ENCODE data around the gene SLC19A1.

The SLC19A1 gene

DNA sequence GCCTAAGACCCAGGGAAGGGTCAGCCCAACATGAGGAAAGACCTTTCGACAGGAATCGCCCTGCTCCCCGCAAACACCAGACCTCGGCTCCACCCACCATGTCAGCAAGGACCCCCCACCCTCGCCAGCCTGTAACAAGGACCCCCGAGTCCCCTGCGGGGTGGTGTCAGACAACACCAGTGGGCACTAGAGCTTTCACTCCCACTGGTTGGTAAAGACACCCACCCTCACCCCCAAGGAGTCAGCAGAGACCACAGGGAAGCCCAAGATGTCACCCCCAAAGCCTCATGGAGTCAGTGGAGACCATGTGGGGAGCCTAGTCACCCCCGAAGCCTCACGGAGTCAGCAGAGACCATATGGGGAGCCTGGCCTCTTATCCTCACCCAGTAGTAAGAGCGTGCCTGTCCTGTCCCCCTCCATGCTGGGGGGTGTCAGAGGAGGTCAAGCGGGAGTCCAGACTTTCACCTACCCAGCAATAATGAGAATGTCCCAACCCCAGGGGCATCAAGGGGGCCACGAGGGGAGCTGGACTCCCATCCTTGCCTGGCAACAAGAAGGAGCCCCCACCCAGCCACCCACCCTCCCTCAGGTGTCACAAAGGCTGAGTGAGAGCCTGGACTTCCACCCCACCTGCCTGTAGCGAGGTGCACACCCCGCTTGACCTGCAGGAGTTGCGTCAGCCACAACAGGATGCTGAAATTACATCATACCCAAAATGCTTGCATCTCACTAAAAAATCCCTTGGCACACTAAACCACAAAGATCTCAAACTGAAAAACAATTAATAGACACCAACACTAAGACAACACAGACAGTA lies 24.8 kb downstream of the SLC19A1 start:
- DNase-seq (ENCODE audit: low read depth, low spot score) = no peak

DNA sequence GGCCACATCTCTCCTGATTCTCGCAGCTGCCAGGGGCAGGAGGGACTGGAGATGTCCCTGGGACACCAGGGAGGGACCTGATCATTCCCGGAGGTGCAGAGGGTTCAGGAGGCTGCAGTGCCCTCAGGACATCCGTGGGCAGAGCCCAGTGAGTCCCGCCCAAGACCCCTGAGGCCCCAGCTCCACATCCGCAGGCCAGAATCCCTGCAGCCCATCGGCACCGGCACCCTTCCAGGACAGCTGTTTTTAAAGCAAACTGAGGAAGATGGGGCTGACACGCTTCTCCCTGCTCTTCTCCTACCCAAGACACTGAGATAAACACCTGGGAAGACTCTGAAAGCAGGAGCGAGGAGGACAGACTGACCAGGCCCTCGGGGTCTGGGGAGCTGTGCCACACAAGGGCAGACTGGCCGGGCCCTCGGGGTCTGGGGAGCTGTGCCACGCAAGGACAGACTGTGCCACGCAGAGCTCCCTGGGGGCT lies 25.5 kb downstream of the SLC19A1 start:
- no peak for DNase-seq (ENCODE audit: low read depth, low spot score)

DNA sequence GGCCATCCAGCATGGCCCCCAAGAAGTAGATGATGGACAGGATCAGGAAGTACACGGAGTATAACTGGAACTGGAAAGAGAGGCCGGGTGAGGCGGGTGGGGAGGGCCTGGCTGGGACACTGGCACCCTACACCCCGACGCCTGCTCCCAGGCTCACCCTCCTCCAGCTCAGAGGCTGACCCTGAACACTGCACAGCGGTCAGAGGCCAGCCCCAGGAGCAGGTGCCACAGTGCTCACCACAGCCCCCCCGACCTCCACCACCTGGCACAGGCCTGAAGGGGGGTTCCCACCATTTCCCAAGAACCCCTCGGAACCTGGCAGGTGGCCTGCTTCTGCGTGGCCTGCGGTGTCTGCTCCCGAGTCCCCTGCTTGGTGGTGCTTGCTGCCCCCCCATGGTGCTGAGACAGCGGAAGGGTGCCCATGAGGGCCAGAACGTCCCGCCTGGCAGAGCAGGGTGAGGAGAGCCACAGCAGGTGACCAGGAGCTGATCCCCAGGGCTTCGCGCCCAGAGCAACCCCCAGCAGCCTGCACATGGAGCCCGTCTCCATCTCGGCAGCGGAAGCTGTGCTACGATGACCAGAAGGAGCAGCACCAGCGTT lies 26.1 kb downstream of the SLC19A1 start:
- DNase-seq (ENCODE audit: low read depth, low spot score) = no peak

DNA sequence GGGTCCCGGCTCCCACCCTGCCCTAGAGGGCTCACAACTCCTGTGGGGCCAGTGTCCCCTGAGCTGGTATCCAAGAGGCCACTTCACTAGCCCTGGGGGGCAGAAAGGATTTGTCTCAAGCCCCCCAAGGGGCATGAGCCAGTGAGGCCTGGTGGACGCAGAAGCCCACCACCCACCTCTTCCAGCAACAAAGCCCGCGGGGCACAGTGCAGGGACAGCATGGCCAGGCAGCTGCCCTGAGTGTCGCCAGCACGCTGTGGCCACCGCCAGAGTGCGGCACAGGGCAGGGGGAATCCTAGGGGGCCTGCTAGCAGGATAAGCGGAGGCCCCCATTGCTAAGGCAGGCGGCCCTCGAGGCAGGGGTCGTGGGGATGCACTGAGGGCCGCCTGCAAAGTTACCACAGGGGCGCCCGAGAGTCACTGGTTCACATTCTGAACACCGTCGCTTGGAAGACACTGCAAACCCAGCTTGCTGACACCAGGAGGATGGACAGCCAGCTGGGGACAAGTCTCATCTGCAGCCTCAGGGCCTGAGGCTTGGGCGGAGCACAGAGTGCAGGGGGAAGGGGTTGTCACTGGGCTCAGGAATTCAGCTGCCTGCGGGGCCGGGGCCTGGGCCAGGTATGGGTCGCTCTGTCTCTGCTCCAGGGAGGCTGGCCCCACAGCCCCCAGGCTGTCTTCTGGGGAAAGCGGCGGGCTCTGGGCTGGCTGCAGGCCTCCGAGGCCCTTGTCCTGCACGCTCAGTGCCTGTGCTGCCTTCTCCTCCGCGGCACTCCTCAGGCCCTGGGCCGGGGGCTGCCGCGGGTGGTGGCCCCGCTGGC lies 26.8 kb downstream of the SLC19A1 start:
- DNase-seq (ENCODE audit: low read depth, low spot score) = no peak

DNA sequence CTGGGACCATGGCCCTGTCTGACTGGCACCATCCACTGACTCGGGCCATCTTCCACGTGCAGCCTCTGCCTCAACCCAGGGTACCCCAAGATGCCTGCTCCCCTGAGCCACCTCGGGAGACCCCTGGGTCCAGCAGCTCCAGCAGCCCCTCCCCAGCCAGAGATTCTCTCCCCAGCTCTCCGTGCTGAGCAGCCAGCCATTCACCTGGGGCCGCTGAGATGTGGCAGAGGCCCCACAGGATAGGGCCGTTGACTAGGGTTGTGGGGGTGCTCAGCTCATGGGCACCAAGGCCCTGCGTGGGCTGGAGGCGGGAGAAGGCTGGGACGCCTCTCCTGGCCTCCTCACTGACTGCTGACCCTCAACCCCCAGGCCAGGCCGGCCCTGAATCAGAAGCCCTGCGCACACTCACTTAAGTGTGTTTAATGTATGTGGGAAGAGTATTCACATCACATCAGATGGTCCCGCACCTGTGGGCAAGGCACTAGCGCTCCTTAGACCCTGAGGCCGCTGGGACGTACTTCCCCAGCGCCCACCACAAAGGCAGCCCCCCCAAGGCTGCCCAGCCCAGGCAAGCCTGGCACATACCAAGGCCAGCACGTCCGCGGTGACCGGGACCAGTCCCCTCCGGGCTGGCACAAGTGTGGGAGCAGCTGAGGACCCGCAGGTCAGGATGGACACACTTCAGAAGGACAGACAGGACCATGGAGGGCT lies 27.8 kb downstream of the SLC19A1 start:
- no peak for DNase-seq (ENCODE audit: low read depth, low spot score)

DNA sequence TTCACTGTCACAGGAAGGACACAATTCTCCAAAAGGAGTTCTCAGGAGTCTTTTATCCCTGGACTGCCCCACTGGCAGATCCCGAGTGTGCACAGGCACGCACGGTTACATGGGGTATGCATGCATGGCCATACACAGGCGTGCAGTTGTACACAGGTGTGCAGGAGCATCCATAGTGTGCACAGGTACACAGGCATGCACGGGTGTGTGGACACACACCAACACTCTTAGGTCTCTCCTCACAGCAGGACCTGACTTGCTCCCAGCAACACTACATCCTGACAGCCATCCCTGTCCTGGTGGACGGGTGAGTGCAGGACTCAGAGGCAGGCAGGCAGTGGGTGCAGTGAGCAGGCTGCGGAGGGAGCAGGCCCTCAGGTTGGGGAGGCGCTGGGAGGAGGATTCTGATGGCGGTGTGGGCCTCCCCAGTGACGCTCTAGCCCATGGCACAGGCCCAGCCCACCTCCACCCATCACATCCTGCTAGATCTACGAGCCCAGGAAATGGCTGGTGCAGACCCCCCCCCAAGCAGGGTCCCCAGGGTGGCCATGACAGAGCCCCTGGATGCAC lies 28.4 kb downstream of the SLC19A1 start:
- DNase-seq (ENCODE audit: low read depth, low spot score) = no peak

DNA sequence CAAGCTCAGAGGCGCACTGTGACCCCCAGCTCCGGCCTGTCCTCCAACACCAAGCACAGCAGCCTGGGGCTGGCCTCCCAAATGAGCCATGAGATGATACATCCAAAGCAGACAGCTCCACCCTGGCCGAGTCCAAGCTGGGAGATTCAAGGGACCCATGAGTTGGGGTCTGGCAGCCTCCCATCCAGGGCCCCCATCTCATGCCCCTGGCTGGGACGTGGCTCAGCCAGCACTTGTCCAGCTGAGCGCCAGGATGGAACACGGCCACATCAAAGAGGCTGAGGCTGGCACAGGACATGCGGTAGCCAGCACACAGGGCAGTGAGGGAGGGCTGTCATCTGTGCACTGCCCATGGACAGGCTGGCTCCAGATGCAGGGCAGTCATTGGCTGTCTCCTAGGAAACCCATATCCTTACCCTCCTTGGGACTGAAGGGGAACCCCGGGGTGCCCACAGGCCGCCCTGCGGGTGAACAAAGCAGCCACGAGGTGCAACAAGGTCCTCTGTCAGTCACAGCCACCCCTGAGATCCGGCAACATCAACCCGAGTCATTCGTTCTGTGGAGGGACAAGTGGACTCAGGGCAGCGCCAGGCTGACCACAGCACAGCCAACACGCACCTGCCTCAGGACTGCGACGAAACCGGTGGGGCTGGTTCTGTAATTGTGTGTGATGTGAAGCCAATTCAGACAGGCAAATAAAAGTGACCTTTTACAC lies 29.1 kb downstream of the SLC19A1 start:
- no peak for DNase-seq (ENCODE audit: low read depth, low spot score)

DNA sequence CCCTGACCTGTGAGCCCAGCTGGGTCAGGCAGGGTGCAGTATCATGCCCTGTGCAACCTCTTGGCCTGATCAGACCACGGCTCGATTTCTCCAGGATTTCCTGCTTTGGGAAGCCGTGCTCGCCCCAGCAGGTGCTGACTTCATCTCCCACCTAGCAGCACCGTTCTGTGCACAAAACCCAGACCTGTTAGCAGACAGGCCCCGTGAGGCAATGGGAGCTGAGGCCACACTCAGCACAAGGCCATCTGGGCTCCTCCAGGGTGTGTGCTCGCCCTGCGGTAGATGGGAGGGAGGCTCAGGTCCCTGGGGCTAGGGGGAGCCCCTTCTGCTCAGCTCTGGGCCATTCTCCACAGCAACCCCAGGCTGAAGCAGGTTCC lies 29.6 kb downstream of the SLC19A1 start:
- DNase-seq (ENCODE audit: low read depth, low spot score) = no peak

DNA sequence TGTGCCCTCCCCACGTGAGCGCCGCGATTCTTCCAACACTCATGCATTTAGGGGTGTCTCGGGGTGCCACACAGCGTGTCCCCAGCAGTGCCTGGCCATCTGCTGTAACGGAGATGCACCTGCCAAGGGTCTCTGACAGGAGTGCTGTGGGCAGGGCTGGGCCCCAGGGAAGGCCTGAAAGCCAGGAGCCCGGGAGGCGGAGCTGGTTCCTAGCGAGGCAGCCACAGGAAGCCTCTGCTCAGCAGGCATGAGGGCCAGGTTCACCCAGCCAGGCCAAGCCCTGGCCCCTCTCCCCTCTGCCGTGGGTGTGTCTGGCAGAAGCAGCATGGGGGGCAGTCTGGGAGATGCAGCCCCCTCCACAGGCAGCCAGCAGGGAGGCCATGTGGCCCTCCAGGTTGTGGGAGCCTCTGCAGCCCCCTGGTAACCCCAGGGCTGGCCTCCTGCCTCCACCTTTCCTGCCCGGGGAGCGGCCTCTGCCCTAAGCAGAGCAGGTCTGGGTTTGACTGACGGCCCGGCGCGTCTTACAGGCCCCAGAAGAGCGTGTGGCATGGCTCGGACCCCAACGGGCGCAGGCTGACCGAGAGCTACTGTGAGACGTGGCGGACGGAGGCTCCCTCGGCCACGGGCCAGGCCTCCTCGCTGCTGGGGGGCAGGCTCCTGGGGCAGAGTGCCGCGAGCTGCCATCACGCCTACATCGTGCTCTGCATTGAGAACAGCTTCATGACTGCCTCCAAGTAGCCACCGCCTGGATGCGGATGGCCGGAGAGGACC lies 30.4 kb downstream of the SLC19A1 start:
- no peak for DNase-seq (ENCODE audit: low read depth, low spot score)

DNA sequence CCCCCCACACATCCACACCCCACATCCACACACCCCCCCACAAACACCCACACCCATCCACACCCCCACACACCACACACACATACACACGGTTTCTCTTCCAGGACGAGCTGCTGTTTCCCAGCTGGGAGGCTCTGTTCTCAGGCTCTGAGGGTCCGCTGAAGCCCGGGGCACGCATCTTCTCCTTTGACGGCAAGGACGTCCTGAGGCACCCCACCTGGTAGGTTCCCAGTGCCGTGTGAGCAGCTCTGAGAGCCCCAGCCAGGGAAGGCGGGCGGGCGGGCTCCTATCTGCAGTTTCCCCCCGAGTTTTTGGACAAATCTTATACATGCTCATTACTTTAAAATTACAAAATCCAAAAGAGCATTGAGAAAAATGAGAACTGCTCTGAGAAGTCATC lies 31.2 kb downstream of the SLC19A1 start:
- no peak for DNase-seq (ENCODE audit: low read depth, low spot score)

DNA sequence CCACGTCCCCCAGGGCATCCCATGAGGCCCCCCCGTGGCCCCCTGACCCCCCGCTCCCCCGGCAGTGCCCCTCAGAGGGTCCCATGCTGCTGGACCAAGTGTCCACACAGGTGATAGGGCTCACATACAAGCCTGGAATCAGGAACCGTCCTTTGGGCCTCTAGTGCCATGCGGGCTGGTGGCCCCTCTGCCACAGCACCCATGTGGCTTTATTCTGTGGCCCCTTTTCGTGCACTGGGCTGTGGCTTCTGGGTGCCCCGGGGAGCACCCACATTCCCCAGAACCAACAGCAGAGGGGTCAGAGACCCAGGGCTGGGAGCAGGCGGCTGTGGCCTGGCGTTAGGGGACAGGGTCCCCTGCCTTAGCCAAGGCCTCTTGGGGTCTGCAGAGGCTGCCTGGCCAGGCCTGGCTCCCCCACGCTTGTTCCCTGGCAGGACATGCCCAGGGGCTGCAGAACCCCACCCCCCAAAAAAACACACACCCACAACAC lies 31.7 kb downstream of the SLC19A1 start:
- no peak for DNase-seq (ENCODE audit: low read depth, low spot score)

DNA sequence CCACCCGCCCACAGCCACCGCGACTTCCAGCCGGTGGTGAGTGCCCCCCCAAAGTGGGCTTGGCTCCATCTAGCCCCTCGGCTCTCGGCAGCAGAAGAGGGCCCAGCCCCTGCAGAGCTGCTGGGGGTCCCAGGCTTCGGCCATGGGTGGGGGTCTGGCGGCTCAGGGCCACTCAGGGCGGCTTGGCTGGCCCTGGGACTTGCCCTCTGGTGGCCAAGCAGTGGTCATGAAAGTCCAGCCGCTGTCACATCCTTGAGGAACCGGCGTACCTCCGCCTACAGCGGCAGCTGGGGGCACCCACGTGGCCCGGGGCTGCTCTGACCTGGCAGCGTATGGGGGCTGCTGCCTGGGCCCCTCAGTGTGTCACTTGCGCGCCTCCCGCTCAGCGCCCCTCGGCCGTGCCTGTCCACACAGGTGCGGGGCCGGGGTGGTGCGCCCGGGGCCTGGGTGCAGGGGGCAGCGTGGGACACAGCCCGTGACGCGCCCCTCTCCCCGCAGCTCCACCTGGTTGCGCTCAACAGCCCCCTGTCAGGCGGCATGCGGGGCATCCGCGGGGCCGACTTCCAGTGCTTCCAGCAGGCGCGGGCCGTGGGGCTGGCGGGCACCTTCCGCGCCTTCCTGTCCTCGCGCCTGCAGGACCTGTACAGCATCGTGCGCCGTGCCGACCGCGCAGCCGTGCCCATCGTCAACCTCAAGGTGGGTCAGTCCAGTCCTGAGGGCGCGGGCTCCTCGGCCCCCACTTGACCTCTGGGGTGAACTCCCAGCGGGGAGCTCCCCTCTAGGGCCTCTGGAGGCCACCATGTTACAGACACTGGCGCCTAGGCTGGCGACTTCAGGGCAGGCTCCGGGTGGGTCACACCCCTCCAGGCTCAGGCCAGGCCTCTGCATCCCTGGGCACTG lies 32.4 kb downstream of the SLC19A1 start:
- DNase-seq (ENCODE audit: low read depth, low spot score) = no peak

DNA sequence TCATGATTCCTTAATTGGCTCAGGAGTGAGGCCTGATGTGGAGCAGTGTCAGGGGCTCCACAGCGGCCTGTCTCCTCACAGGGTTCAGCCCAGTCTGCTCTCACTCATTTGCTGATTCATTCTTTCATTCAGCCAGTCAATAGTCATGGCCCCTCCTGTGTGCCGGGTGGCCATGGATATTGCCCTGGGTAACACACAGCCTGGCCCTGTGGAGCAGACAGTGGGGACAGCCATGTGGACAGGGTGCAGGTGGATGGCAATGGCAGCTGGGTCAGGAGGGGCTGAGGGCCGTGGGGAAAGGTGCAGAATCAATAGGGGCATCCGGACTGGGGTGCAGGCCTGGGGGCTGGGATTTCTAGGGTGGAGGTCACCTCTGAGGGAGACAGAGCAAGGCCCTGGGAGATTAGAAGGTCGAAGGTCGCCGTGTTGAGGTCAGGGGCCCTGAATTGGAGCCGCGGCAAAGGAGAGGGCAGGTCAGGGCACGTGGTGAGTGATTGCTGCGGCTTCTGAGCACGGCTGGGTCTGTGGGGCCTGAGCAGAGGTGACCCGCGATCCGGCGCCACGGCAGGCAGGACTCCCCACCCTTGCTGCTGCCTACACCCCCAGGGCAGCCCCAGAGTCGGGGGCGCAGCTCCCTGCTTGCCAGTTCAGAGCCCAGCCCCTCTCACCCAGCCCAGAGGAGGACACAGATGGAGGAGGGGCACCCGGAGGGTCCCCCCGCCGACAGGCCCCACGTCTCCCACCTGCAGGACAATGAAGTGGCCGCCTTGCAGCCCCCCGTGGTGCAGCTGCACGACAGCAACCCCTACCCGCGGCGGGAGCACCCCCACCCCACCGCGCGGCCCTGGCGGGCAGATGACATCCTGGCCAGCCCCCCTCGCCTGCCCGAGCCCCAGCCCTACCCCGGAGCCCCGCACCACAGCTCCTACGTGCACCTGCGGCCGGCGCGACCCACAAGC lies 33.4 kb downstream of the SLC19A1 start:
- no peak for DNase-seq (ENCODE audit: low read depth, low spot score)

DNA sequence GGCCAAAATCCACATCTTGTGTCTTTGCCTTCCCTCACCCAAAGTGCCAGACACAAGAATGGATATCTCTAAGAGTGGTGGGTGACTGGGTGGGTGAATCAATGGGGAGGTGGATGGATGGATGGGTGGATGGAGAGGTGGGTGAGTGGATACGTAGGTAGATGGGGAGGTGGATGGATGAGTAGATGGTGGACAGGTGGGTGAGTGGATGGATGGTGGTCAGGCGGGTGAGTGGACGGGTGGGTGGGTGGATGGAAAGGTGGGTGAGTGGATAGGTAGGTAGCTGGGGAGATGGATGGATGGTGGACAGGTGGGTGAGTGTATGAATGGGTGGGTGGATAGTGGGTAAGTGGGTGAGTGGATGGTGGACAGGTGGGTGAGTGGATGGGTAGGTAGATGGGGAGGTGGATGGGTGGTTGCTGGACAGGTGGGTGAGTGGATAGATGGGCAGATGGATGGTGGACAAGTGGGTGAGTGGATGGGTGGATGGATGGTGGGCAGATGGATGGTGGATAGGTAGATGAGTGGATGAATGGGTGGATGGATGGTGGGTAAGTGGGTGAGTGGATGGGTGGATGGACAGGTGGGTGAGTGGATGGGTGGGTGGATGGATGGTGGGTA lies 34.2 kb downstream of the SLC19A1 start:
- DNase-seq (ENCODE audit: low read depth, low spot score) = no peak

DNA sequence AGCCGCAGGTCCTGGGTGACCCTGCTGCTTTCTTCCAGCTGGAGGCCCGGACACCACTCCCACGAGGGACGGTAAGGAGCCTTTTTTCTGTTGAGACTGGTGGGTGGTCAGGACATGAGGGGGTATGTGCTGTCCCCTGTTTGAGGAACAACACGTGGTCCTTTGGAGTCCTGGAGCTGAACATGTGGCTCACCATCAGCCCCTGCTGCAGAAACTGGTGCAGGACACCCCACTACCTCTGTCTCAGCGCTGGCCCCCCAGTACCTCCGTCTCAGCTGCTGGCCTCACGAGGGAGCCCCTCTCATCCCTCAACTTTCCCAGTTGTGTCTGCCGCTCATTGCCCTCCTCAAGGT lies 34.7 kb downstream of the SLC19A1 start:
- DNase-seq (ENCODE audit: low read depth, low spot score) = no peak

DNA sequence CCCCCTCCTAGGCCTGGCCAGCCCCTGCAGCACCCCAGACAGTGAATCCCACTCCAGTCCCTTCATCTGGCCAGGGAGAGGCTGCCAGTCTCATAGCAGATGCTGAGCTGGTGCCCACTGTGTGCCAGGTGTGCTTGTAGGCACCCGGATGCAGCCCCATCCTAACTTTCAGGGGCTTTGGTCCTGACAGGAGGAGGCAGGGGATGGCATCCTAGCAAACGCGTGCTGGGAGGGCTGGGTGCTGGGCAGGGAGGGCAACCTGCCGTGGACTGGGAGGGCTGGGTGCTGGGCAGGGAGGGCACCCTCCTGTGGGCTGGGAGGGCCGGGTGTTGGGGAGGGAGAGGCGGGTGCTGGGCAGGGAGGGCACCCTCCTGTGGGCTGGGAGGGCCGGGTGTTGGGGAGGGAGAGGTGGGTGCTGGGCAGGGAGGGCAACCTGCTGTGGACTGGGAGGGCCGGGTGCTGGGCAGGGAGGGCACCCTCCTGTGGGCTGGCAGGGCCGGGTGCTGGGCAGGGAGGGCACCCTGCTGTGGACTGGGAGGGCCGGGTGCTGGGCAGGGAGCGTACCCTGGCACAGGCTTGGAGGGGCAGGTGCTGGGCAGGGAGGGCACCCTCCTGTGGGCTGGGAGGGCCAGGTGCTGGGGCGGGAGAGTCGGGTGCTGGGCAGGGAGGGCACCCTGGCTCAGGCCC lies 35.3 kb downstream of the SLC19A1 start:
- DNase-seq (ENCODE audit: low read depth, low spot score) = no peak
